Right lung (tissue), 5 donors: ENCODE results near the gene RUVBL2. TPM values are rescaled to one million over a fixed set of nuclear protein-coding genes. Genes with fewer than 3 reads are reported as not detected.

Source experiments
- DNase-seq, 2 donors: peaks; one replicate each; pipeline ENCODE4 v3.0.0-alpha.2; 2013
- polyA plus RNA-seq, 5 donors: library from polyadenylated mRNA; unstranded; fragments of 120-200 nt; gene quantifications; one replicate each; pipeline versions ENCODE4 v1.2.1 to v1.2.3, GENCODE V29; 2013; ENCODE audit warnings: inconsistent platforms in 1 of 5, low replicate concordance in 1 of 5; ENCODE audit not compliant: insufficient read length in 5 of 5, insufficient read depth in 1 of 5

Gene RUVBL2
- polyA plus RNA-seq, 5 donors = 58.1 to 98.7 (median 76.1) TPM

- no peak for DNase-seq
Measured at GRCh38 chr19:48962849-48963165, 30.9 kb upstream of the RUVBL2 start.

GRCh38 chr19:48963371-48964204 lies 30.1 kb upstream of the RUVBL2 start:
- DNase-seq = peak; percentile 71 to 74

GRCh38 chr19:48964205-48965039 lies 29.3 kb upstream of the RUVBL2 start:
- DNase-seq = peak in 1 of 2 donors; percentile 30

GRCh38 chr19:48965040-48965805 lies 28.5 kb upstream of the RUVBL2 start, which contains the start of gene FTL:
Gene FTL, plus strand, starts transcription at chr19:48965309. Its CDS starts 199 bp downstream, at chr19:48965508.
- peak; percentile 97 for DNase-seq

- peak; percentile 81 to 83 for DNase-seq
Measured at GRCh38 chr19:48965806-48966540, 27.7 kb upstream of the RUVBL2 start.

GRCh38 chr19:48966541-48967345 lies 26.9 kb upstream of the RUVBL2 start:
- no peak for DNase-seq

GRCh38 chr19:48967346-48968178 lies 26.1 kb upstream of the RUVBL2 start:
- DNase-seq = no peak

- DNase-seq = no peak
Measured at GRCh38 chr19:48968179-48968661, 25.5 kb upstream of the RUVBL2 start.

GRCh38 chr19:48968813-48969218 lies 24.9 kb upstream of the RUVBL2 start:
- no peak for DNase-seq

- no peak for DNase-seq
Measured at GRCh38 chr19:48969276-48970138, 24.2 kb upstream of the RUVBL2 start.

- DNase-seq = no peak
Measured at GRCh38 chr19:48970139-48970766, 23.4 kb upstream of the RUVBL2 start.

- peak in 1 of 2 donors; percentile 74 for DNase-seq
Measured at GRCh38 chr19:48970923-48971395, 22.7 kb upstream of the RUVBL2 start.

GRCh38 chr19:48975947-48976847 lies 17.5 kb upstream of the RUVBL2 start:
- DNase-seq = no peak

- no peak for DNase-seq
Measured at GRCh38 chr19:48977061-48977460, 16.6 kb upstream of the RUVBL2 start.

GRCh38 chr19:48982280-48982679 lies 11.4 kb upstream of the RUVBL2 start:
- no peak for DNase-seq

- DNase-seq = no peak
Measured at GRCh38 chr19:48985711-48986110, 8.0 kb upstream of the RUVBL2 start.

- no peak for DNase-seq
Measured at GRCh38 chr19:48986211-48986610, 7.5 kb upstream of the RUVBL2 start.
